BLaER1 treated with 17β-estradiol and CSF1 and Interleukin-3, amounts not matched to agents 10 nM and 100 nM (cell line): Measurements from ENCODE around the gene DLG1.

Experiments
- H3K27ac ChIP-seq, 11 experiments: shearing (Covaris generic); formaldehyde crosslinking; 2 replicates each; pipeline ENCODE4 v1.8.1; 2022
- H3K27me3 ChIP-seq, 11 experiments: shearing (Covaris generic); formaldehyde crosslinking; 2 replicates each; pipeline ENCODE4 v1.8.1; 2022
- H3K36me3 ChIP-seq, 11 experiments: shearing (Covaris generic); formaldehyde crosslinking; 2 replicates each; pipeline ENCODE4 v1.8.1; 2022
- H3K4me1 ChIP-seq, 10 experiments: shearing (Covaris generic); formaldehyde crosslinking; 2 replicates each; pipeline ENCODE4 v1.8.1; 2022
- H3K4me2 ChIP-seq, 11 experiments: shearing (Covaris generic); formaldehyde crosslinking; 2 replicates each; pipeline ENCODE4 v1.8.1; 2022
- H3K4me3 ChIP-seq, 10 experiments: shearing (Covaris generic); formaldehyde crosslinking; 2 replicates each; pipeline ENCODE4 v1.8.1; 2022
- H3K9ac ChIP-seq, 11 experiments: shearing (Covaris generic); formaldehyde crosslinking; 2 replicates each; pipeline ENCODE4 v1.8.1; 2022
- H3K9me3 ChIP-seq, 11 experiments: shearing (Covaris generic); formaldehyde crosslinking; replicated peaks in 1 of 11; 2 replicates each; pipeline ENCODE4 v1.8.1; 2022
- H4K20me1 ChIP-seq, 11 experiments: shearing (Covaris generic); formaldehyde crosslinking; 2 replicates each; pipeline ENCODE4 v1.8.1; 2022
- Cebpa-rat ChIP-seq, 11 experiments: shearing (Covaris generic); IDR thresholded peaks; 2 replicates each; pipeline ENCODE4 v1.8.1; 2022

The DLG1 gene

GRCh38 chr3:197256836-197257444, 41.5 kb downstream of the DLG1 start:
- Histone ChIP-seq H3K4me2 (no peak overlapping the region), H3K9ac (no peak overlapping the region), H3K9me3 (peaks cover 0 to 8% (median 4%) of the 10 kb centered on the region in 11 experiments; a peak in 11 of 22 replicates), H3K36me3 (peaks cover 7 to 41% (median 13%) of the 10 kb centered on the region in 11 experiments; a peak in 20 of 22 replicates), H3K4me3 (no peak overlapping the region), H3K4me1 (peaks cover 5 to 37% (median 22%) of the 10 kb centered on the region in 10 experiments; a peak in 16 of 20 replicates), H4K20me1 (peaks cover 7 to 84% (median 51%) of the 10 kb centered on the region in 11 experiments; a peak in 18 of 22 replicates), H3K27me3 (no peaks in the 10 kb centered on the region), H3K27ac (no peak overlapping the region)
- no peak for TF ChIP-seq Cebpa-rat (IDR thresholded peaks at IDR 0.05)

GRCh38 chr3:197256104-197256503, 42.3 kb downstream of the DLG1 start:
- H3K4me3 ChIP-seq: no peak overlapping the region
- no peak for TF ChIP-seq Cebpa-rat (IDR thresholded peaks at IDR 0.05)
- peaks cover 5 to 36% (median 21%) of the 10 kb centered on the region in 10 experiments; a peak in 16 of 20 replicates for H3K4me1 ChIP-seq
- H3K27me3 ChIP-seq: no peaks in the 10 kb centered on the region
- no peak overlapping the region for H3K27ac ChIP-seq
- H4K20me1 ChIP-seq: peaks cover 7 to 76% (median 43%) of the 10 kb centered on the region in 11 experiments; a peak in 18 of 22 replicates
- no peak overlapping the region for H3K9ac ChIP-seq
- peaks cover 5 to 16% (median 12%) of the 10 kb centered on the region in 11 experiments; a peak in 19 of 22 replicates for H3K9me3 ChIP-seq
- peaks cover 14 to 49% (median 21%) of the 10 kb centered on the region in 11 experiments for H3K36me3 ChIP-seq
- no peak overlapping the region for H3K4me2 ChIP-seq

GRCh38 chr3:197253238-197253947, 45.0 kb downstream of the DLG1 start:
- no peaks in the 10 kb centered on the region for H3K27me3 ChIP-seq
- H3K9me3 ChIP-seq: peaks cover 33 to 44% (median 40%) of the 10 kb centered on the region in 11 experiments
- H3K4me3 ChIP-seq: no peak overlapping the region
- peaks cover 0 to 12% (median 6%) of the 10 kb centered on the region in 10 experiments; a peak in 10 of 20 replicates for H3K4me1 ChIP-seq
- H4K20me1 ChIP-seq: peaks cover 7 to 49% (median 34%) of the 10 kb centered on the region in 11 experiments; a peak in 18 of 22 replicates
- peaks cover 41 to 76% (median 49%) of the 10 kb centered on the region in 11 experiments for H3K36me3 ChIP-seq
- no peak overlapping the region for H3K27ac ChIP-seq
- no peak for TF ChIP-seq Cebpa-rat (IDR thresholded peaks at IDR 0.05)
- H3K4me2 ChIP-seq: peak overlapping the region in 2 of 11 experiments; percentile 7 to 10; a peak in 3 of 22 replicates
- H3K9ac ChIP-seq: no peak overlapping the region

- no peaks in the 10 kb centered on the region for H3K27me3 ChIP-seq
- H3K4me1 ChIP-seq: peaks cover 0 to 9% (median 6%) of the 10 kb centered on the region in 10 experiments; a peak in 8 of 20 replicates
- H3K4me3 ChIP-seq: no peak overlapping the region; a peak in 1 of 20 replicates
- H3K9me3 ChIP-seq: peaks cover 71 to 82% (median 78%) of the 10 kb centered on the region in 11 experiments
- H3K4me2 ChIP-seq: no peak overlapping the region
- H3K36me3 ChIP-seq: peaks cover 74 to 95% (median 82%) of the 10 kb centered on the region in 11 experiments
- no peak for TF ChIP-seq Cebpa-rat (IDR thresholded peaks at IDR 0.05)
- no peak overlapping the region for H3K9ac ChIP-seq
- H4K20me1 ChIP-seq: peaks cover 0 to 15% (median 7%) of the 10 kb centered on the region in 11 experiments; a peak in 10 of 22 replicates
- H3K27ac ChIP-seq: no peak overlapping the region
Observed at GRCh38 chr3:197249542-197249941, 48.9 kb downstream of the DLG1 start.

- Histone ChIP-seq H3K9ac (no peak overlapping the region), H3K36me3 (peaks cover 86 to 99% (median 94%) of the 10 kb centered on the region in 11 experiments), H3K27ac (no peak overlapping the region), H3K4me2 (no peak overlapping the region), H3K27me3 (no peaks in the 10 kb centered on the region), H3K4me1 (peaks cover 0 to 3% (median 0%) of the 10 kb centered on the region in 10 experiments; a peak in 2 of 20 replicates), H3K4me3 (peak overlapping the region in 7 of 10 experiments; percentile 2 to 29 (median 20); a peak in 9 of 20 replicates), H3K9me3 (peaks cover 83 to 94% (median 90%) of the 10 kb centered on the region in 11 experiments), H4K20me1 (peaks cover 0 to 5% (median 0%) of the 10 kb centered on the region in 11 experiments; a peak in 3 of 22 replicates)
- no peak for TF ChIP-seq Cebpa-rat (IDR thresholded peaks at IDR 0.05)
Observed at GRCh38 chr3:197248341-197248740, 50.1 kb downstream of the DLG1 start.

- Histone ChIP-seq H3K27me3 (no peaks in the 10 kb centered on the region), H3K4me2 (no peak overlapping the region), H3K4me1 (0 out of 20 replicates have a peak, but pooled peaks cover 0 to 3% (median 0%) of the 10 kb centered on the region in 10 experiments), H3K36me3 (peaks cover 87 to 100% (median 96%) of the 10 kb centered on the region in 11 experiments), H4K20me1 (no peaks in the 10 kb centered on the region; a peak in 1 of 22 replicates), H3K9me3 (peaks cover 100% of the 10 kb centered on the region in 11 experiments), H3K4me3 (peak overlapping the region in 1 of 10 experiments; percentile 26; a peak in 1 of 20 replicates), H3K9ac (no peak overlapping the region), H3K27ac (no peak overlapping the region)
- TF ChIP-seq Cebpa-rat (IDR thresholded peaks at IDR 0.05): no peak
Observed at GRCh38 chr3:197244751-197245150, 53.7 kb downstream of the DLG1 start.

GRCh38 chr3:197242784-197243432, 55.5 kb downstream of the DLG1 start:
- H3K4me3 ChIP-seq: peak overlapping the region in 1 of 10 experiments; percentile 16; a peak in 2 of 20 replicates
- H3K9ac ChIP-seq: no peak overlapping the region
- H3K27ac ChIP-seq: no peak overlapping the region
- H4K20me1 ChIP-seq: peaks cover 0 to 12% (median 0%) of the 10 kb centered on the region in 11 experiments; a peak in 6 of 22 replicates
- no peak overlapping the region for H3K4me2 ChIP-seq
- H3K9me3 ChIP-seq: peaks cover 88 to 100% (median 92%) of the 10 kb centered on the region in 11 experiments
- H3K4me1 ChIP-seq: peaks cover 0 to 12% (median 0%) of the 10 kb centered on the region in 10 experiments; a peak in 1 of 20 replicates
- no peak for TF ChIP-seq Cebpa-rat (IDR thresholded peaks at IDR 0.05)
- H3K27me3 ChIP-seq: no peaks in the 10 kb centered on the region
- peaks cover 71 to 100% (median 87%) of the 10 kb centered on the region in 11 experiments for H3K36me3 ChIP-seq

GRCh38 chr3:197241173-197241572, 57.2 kb downstream of the DLG1 start:
- H3K36me3 ChIP-seq: peaks cover 75 to 100% (median 86%) of the 10 kb centered on the region in 11 experiments
- H3K4me1 ChIP-seq: peaks cover 0 to 12% (median 0%) of the 10 kb centered on the region in 10 experiments; a peak in 1 of 20 replicates
- H3K4me2 ChIP-seq: no peak overlapping the region
- H3K9me3 ChIP-seq: peaks cover 87 to 99% (median 92%) of the 10 kb centered on the region in 11 experiments
- no peak overlapping the region for H3K9ac ChIP-seq
- no peak for TF ChIP-seq Cebpa-rat (IDR thresholded peaks at IDR 0.05)
- no peaks in the 10 kb centered on the region for H3K27me3 ChIP-seq
- H4K20me1 ChIP-seq: peaks cover 0 to 15% (median 0%) of the 10 kb centered on the region in 11 experiments; a peak in 6 of 22 replicates
- no peak overlapping the region for H3K4me3 ChIP-seq
- no peak overlapping the region for H3K27ac ChIP-seq
